ENCODE measurements around the gene PLCB4. TPM values are rescaled to one million over a fixed set of nuclear protein-coding genes. Genes with fewer than 3 reads are reported as not detected.

The PLCB4 gene
- total RNA-seq, 4 donors from 2014 or later: 6.3 to 24.5 (median 10.4) TPM

GRCh38 chr20:9499126-9499899 is 430.4 kb downstream of the PLCB4 start:
- H3K36me3 ChIP-seq: no peaks in the 10 kb centered on the region
- H3K4me3 ChIP-seq: no peak overlapping the region
- no peak overlapping the region for H3K27ac ChIP-seq
- TF ChIP-seq EP300 (IDR thresholded peaks at IDR 0.05) (no peak), POLR2A (IDR thresholded peaks at IDR 0.05) (no peak), POLR2AphosphoS5 (IDR thresholded peaks at IDR 0.05) (no peak), CTCF (IDR thresholded peaks at IDR 0.05) (no peak)
- H3K4me1 ChIP-seq: no peaks in the 10 kb centered on the region
- WGBS: 86% methylated on average over 5 of the region's 5 CpGs
- H3K27me3 ChIP-seq: no peaks in the 10 kb centered on the region
- H3K9me3 ChIP-seq: no peaks in the 10 kb centered on the region
- DNase-seq (ENCODE audit: low spot score in 2 of 2): no peak

GRCh38 chr20:9500121-9500520 is 431.2 kb downstream of the PLCB4 start:
- TF ChIP-seq POLR2AphosphoS5 (IDR thresholded peaks at IDR 0.05) (no peak), CTCF (IDR thresholded peaks at IDR 0.05) (no peak), POLR2A (IDR thresholded peaks at IDR 0.05) (no peak), EP300 (IDR thresholded peaks at IDR 0.05) (no peak)
- no peak for DNase-seq (ENCODE audit: low spot score in 2 of 2)
- no peaks in the 10 kb centered on the region for H3K4me1 ChIP-seq
- WGBS: 22% methylated on average over 2 of the region's 2 CpGs
- no peaks in the 10 kb centered on the region for H3K36me3 ChIP-seq
- no peaks in the 10 kb centered on the region for H3K27me3 ChIP-seq
- no peak overlapping the region for H3K4me3 ChIP-seq
- no peak overlapping the region for H3K27ac ChIP-seq
- H3K9me3 ChIP-seq: no peaks in the 10 kb centered on the region

GRCh38 chr20:9501473-9501872 is 432.6 kb downstream of the PLCB4 start:
- H3K27ac ChIP-seq: no peak overlapping the region
- 65% methylated on average over 2 of the region's 2 CpGs for WGBS
- no peak overlapping the region for H3K4me3 ChIP-seq
- no peak for TF ChIP-seq POLR2A (IDR thresholded peaks at IDR 0.05)
- TF ChIP-seq POLR2AphosphoS5 (IDR thresholded peaks at IDR 0.05): no peak
- no peak for TF ChIP-seq EP300 (IDR thresholded peaks at IDR 0.05)
- no peak for TF ChIP-seq CTCF (IDR thresholded peaks at IDR 0.05)
- H3K9me3 ChIP-seq: no peaks in the 10 kb centered on the region
- H3K4me1 ChIP-seq: peaks cover 3% of the 10 kb centered on the region
- peaks cover 12% of the 10 kb centered on the region for H3K27me3 ChIP-seq
- no peak for DNase-seq (ENCODE audit: low spot score in 2 of 2)
- no peaks in the 10 kb centered on the region for H3K36me3 ChIP-seq

- H3K9me3 ChIP-seq: no peaks in the 10 kb centered on the region
- no peak overlapping the region for H3K27ac ChIP-seq
- H3K27me3 ChIP-seq: peaks cover 34% of the 10 kb centered on the region
- no peak for DNase-seq (ENCODE audit: low spot score in 2 of 2)
- H3K4me3 ChIP-seq: no peak overlapping the region
- WGBS: 48% methylated on average over 9 of the region's 9 CpGs
- H3K36me3 ChIP-seq: no peaks in the 10 kb centered on the region
- TF ChIP-seq CTCF (IDR thresholded peaks at IDR 0.05) (no peak), POLR2AphosphoS5 (IDR thresholded peaks at IDR 0.05) (no peak), POLR2A (IDR thresholded peaks at IDR 0.05) (no peak), EP300 (IDR thresholded peaks at IDR 0.05) (no peak)
- H3K4me1 ChIP-seq: peaks cover 9% of the 10 kb centered on the region
Observed at GRCh38 chr20:9503526-9504245, 434.8 kb downstream of the PLCB4 start.

- Histone ChIP-seq H3K4me3 (peak overlapping the region; percentile 21), H3K27me3 (peaks cover 58% of the 10 kb centered on the region), H3K4me1 (peaks cover 9% of the 10 kb centered on the region), H3K27ac (no peak overlapping the region), H3K36me3 (no peaks in the 10 kb centered on the region), H3K9me3 (no peaks in the 10 kb centered on the region)
- TF ChIP-seq POLR2A (IDR thresholded peaks at IDR 0.05): no peak
- no peak for TF ChIP-seq EP300 (IDR thresholded peaks at IDR 0.05)
- no peak for TF ChIP-seq CTCF (IDR thresholded peaks at IDR 0.05)
- no peak for TF ChIP-seq POLR2AphosphoS5 (IDR thresholded peaks at IDR 0.05)
- 11% methylated on average over 13 of the region's 34 CpGs for WGBS
- DNase-seq (ENCODE audit: low spot score in 2 of 2): no peak
Observed at GRCh38 chr20:9506280-9506821, 437.5 kb downstream of the PLCB4 start.
